Measurements from ENCODE around the gene RELN. TPM values are rescaled to one million over a fixed set of nuclear protein-coding genes. Genes with fewer than 3 reads are reported as not detected.

RELN gene
- total and polyA plus RNA-seq, 2 of the 13 experiments (the other 11 are each of a cell fraction or from before 2014, with no cell fraction given), result 315 to 332 TPM

DNA sequence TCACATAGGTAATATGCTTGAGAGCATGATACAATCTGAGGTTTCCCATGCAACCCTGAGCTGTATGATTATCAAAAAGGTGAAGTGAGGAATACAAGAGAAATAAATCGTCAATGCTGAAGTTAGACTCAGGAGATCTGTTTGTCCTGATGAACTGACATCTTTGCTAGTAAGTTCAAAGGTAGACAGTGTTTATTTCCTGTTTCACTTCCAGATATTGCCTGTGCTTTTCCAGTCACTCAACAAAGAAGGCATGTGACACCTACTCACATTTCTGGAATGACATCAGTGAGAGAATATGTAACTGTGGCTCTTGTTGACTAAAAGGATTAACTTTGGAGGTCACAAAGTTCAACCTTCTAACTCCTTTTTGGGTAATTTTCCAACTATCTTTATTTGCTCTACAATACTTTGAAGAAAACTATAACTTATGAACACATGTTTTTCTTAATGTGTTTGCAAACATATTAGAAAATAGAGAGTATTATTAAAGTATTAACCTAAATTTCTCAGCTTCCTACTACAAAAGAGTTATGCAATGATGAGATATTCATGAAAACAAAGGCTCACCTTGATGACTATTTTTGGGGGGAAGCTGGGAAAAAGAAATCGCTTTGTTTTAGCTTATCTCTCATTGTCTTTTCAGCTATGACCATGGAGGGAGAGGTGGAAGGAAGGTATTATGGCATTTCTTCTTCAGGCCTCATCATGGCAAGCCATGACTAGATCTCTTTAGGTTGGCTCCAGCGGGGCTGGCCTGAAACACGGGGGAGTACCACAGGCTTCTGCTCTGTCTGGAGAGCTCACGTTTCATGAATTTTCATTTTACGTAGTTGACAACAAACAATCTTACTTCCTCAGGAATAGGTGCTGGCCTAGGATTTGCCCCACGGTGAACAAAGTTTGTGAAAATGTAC lies 328.7 kb downstream of the RELN start (continued):
- TF ChIP-seq DR1 (CRISPR knock-in tag; IDR thresholded peaks at IDR 0.05) (no peak), ZC3H4 (CRISPR knock-in tag; IDR thresholded peaks at IDR 0.05; ENCODE audit: borderline replicate concordance) (no peak), ZBTB42 (CRISPR knock-in tag; IDR thresholded peaks at IDR 0.05) (no peak), MIER2 (CRISPR knock-in tag; IDR thresholded peaks at IDR 0.05) (peak; percentile 40; the same call in 1 of the 2 replicates), RFXAP (CRISPR knock-in tag; IDR thresholded peaks at IDR 0.05; ENCODE audit: borderline replicate concordance) (no peak), DNMT1 (CRISPR knock-in tag; IDR thresholded peaks at IDR 0.05) (no peak), SP2 (CRISPR knock-in tag; IDR thresholded peaks at IDR 0.05) (no peak), ZFP36L1 (CRISPR knock-in tag; IDR thresholded peaks at IDR 0.05) (peak; percentile 81; the same call in 1 of the 2 replicates), SALL2 (CRISPR knock-in tag; IDR thresholded peaks at IDR 0.05) (no peak), ZNF83 (CRISPR knock-in tag; IDR thresholded peaks at IDR 0.05; ENCODE audit: borderline replicate concordance) (no peak), HOXD1 (CRISPR knock-in tag; IDR thresholded peaks at IDR 0.05) (peak; percentile 38; the same call in 1 of the 2 replicates), HNRNPL (IDR thresholded peaks at IDR 0.05; ENCODE audit: low read depth, low read length) (no peak), ZNF550 (CRISPR knock-in tag; IDR thresholded peaks at IDR 0.05; ENCODE audit: borderline replicate concordance) (no peak), NFIB (CRISPR knock-in tag; IDR thresholded peaks at IDR 0.05; ENCODE audit: borderline replicate concordance) (no peak), KAT8 (CRISPR knock-in tag; IDR thresholded peaks at IDR 0.05) (peak; percentile 87), KDM6A (CRISPR knock-in tag; IDR thresholded peaks at IDR 0.05; ENCODE audit: low read depth) (peak; percentile 96), ZNF232 (CRISPR knock-in tag; IDR thresholded peaks at IDR 0.05; ENCODE audit: borderline replicate concordance) (no peak), GTF3A (CRISPR knock-in tag; conservative IDR thresholded peaks at IDR 0.05) (no peak)
- TF ChIP-seq, protein P1, sequence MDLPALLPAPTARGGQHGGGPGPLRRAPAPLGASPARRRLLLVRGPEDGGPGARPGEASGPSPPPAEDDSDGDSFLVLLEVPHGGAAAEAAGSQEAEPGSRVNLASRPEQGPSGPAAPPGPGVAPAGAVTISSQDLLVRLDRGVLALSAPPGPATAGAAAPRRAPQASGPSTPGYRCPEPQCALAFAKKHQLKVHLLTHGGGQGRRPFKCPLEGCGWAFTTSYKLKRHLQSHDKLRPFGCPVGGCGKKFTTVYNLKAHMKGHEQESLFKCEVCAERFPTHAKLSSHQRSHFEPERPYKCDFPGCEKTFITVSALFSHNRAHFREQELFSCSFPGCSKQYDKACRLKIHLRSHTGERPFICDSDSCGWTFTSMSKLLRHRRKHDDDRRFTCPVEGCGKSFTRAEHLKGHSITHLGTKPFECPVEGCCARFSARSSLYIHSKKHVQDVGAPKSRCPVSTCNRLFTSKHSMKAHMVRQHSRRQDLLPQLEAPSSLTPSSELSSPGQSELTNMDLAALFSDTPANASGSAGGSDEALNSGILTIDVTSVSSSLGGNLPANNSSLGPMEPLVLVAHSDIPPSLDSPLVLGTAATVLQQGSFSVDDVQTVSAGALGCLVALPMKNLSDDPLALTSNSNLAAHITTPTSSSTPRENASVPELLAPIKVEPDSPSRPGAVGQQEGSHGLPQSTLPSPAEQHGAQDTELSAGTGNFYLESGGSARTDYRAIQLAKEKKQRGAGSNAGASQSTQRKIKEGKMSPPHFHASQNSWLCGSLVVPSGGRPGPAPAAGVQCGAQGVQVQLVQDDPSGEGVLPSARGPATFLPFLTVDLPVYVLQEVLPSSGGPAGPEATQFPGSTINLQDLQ (CRISPR knock-in tag; IDR thresholded peaks at IDR 0.05), result no peak
- TF ChIP-seq, protein P2, sequence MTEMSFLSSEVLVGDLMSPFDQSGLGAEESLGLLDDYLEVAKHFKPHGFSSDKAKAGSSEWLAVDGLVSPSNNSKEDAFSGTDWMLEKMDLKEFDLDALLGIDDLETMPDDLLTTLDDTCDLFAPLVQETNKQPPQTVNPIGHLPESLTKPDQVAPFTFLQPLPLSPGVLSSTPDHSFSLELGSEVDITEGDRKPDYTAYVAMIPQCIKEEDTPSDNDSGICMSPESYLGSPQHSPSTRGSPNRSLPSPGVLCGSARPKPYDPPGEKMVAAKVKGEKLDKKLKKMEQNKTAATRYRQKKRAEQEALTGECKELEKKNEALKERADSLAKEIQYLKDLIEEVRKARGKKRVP (CRISPR knock-in tag; IDR thresholded peaks at IDR 0.05), result peak in 1 of 2 experiments; percentile 87; a peak in 2 of 4 replicates
- TF ChIP-seq, protein P3, sequence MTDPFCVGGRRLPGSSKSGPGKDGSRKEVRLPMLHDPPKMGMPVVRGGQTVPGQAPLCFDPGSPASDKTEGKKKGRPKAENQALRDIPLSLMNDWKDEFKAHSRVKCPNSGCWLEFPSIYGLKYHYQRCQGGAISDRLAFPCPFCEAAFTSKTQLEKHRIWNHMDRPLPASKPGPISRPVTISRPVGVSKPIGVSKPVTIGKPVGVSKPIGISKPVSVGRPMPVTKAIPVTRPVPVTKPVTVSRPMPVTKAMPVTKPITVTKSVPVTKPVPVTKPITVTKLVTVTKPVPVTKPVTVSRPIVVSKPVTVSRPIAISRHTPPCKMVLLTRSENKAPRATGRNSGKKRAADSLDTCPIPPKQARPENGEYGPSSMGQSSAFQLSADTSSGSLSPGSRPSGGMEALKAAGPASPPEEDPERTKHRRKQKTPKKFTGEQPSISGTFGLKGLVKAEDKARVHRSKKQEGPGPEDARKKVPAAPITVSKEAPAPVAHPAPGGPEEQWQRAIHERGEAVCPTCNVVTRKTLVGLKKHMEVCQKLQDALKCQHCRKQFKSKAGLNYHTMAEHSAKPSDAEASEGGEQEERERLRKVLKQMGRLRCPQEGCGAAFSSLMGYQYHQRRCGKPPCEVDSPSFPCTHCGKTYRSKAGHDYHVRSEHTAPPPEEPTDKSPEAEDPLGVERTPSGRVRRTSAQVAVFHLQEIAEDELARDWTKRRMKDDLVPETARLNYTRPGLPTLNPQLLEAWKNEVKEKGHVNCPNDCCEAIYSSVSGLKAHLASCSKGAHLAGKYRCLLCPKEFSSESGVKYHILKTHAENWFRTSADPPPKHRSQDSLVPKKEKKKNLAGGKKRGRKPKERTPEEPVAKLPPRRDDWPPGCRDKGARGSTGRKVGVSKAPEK (CRISPR knock-in tag; IDR thresholded peaks at IDR 0.05; ENCODE audit: borderline replicate concordance), result no peak
